Fibroblast of lung (primary cell): ENCODE results near the gene C16orf87.

ENCODE experiments used
- EZH2 ChIP-seq: IDR thresholded peaks from 2 replicates; pipeline ENCODE4 v1.5.1; 2012; ENCODE audit warnings: low read length, control low read depth, mild to moderate bottlenecking; ENCODE audit errors: missing control alignments
- TF ChIP-seq, protein P1 (sequence below), 2 donors: IDR thresholded peaks in 1 of 2; conservative IDR thresholded peaks in 1 of 2; 1 replicate in 1 of 2; 2 replicates in 1 of 2; pipeline ENCODE4 v1.5.1; 2011 to 2012; ENCODE audit warnings: low read length in 2 of 2, control low read depth in 1 of 2, inconsistent platforms in 1 of 2, low read depth in 1 of 2, mild to moderate bottlenecking in 1 of 2

DNA sequence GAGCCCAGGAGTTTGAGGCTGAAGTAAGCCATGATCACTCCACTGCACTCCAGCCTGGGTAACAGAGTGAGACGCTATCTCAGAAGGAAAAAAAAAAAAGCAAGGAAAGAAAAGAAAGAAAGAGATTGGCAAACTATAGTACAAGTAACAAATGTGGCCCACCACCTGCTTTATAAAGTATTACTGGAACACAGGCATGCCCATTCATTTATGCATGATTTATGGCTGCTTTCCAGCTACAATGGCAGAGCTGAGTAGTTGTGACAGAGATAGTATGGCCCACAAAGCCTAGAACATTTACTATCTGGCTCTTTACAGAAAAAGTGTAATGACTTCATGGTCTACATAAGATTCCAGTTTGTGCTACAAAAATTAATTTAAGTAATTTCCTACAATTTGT, 23.6 kb downstream of the C16orf87 start:
- TF ChIP-seq, protein P1, sequence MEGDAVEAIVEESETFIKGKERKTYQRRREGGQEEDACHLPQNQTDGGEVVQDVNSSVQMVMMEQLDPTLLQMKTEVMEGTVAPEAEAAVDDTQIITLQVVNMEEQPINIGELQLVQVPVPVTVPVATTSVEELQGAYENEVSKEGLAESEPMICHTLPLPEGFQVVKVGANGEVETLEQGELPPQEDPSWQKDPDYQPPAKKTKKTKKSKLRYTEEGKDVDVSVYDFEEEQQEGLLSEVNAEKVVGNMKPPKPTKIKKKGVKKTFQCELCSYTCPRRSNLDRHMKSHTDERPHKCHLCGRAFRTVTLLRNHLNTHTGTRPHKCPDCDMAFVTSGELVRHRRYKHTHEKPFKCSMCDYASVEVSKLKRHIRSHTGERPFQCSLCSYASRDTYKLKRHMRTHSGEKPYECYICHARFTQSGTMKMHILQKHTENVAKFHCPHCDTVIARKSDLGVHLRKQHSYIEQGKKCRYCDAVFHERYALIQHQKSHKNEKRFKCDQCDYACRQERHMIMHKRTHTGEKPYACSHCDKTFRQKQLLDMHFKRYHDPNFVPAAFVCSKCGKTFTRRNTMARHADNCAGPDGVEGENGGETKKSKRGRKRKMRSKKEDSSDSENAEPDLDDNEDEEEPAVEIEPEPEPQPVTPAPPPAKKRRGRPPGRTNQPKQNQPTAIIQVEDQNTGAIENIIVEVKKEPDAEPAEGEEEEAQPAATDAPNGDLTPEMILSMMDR (conservative IDR thresholded peaks at IDR 0.05 in 1 of 2, IDR thresholded peaks at IDR 0.05 in 1 of 2; ENCODE audit: low read depth in 1 of 2, low read length in 2 of 2) = no peak
- no peak for TF ChIP-seq EZH2
